Measurements from ENCODE around the gene CWC27. TPM values are rescaled to one million over a fixed set of nuclear protein-coding genes. Genes with fewer than 3 reads are reported as not detected.
A peak's percentile ranks its signal among the peaks of the same experiment; 100 is the strongest.

CWC27 gene
- total and polyA plus RNA-seq, 9 of the 15 experiments (the other 6 are each of a cell fraction or from before 2014, with no cell fraction given), result 19.7 to 49.3 (median 38.3) TPM

- H3K79me2 ChIP-seq (ENCODE audit: control insufficient read depth, insufficient read depth, low read length), result no peaks in the 10 kb centered on the region
- H3K4me1 ChIP-seq (replicated peaks in 1 of 2; ENCODE audit: control insufficient read depth in 2 of 2, insufficient read depth in 2 of 2, low read length in 2 of 2), result no peaks in the 10 kb centered on the region
- no peak overlapping the region for H2AFZ ChIP-seq (ENCODE audit: low read depth, low read length)
- no peak overlapping the region for H3K9ac ChIP-seq (ENCODE audit: insufficient read depth in 1 of 2, low read depth in 2 of 2, low read length in 2 of 2)
- CTCF ChIA-PET (ENCODE audit: low intra/inter-chr PET ratio), result interaction anchor here (1.6 to 2.7 kb wide), 2 partner anchors 672 to 777 kb away, joined by 9 to 16 read pairs; no protein-coding TSS in a partner anchor
- no peaks in the 10 kb centered on the region for H3K9me1 ChIP-seq (ENCODE audit: control insufficient read depth, insufficient read depth, low read length)
- in situ Hi-C loops (cut with MboI), result no loop called here
- FAIRE-seq, result peak; percentile 81
- H4K20me1 ChIP-seq (replicated peaks; ENCODE audit: control insufficient read depth, insufficient read depth, low read length), result no peaks in the 10 kb centered on the region
- peaks cover 4% of the 10 kb centered on the region; the same call in 2 of the 3 replicates for H3K36me3 ChIP-seq (ENCODE audit: control insufficient read depth, insufficient read depth, low read length)
- H3K4me3 ChIP-seq, result no peak overlapping the region
- no peaks in the 10 kb centered on the region for H3K27me3 ChIP-seq (ENCODE audit: control insufficient read depth in 2 of 2, insufficient read depth in 2 of 2, low read length in 2 of 2)
- DNase-seq (ENCODE audit: extremely low read depth in 1 of 4, low spot score in 3 of 4), result peak; percentile 19 to 56 (median 36)
- H3K9me3 ChIP-seq (replicated peaks; ENCODE audit: control insufficient read depth, insufficient read depth, low read depth, low read length), result no peaks in the 10 kb centered on the region
- no peak overlapping the region for H3K4me2 ChIP-seq (ENCODE audit: insufficient read depth, low read length)
- POLR2A ChIA-PET, result interaction anchor here (0.6 to 1.6 kb wide), 3 partner anchors 65 to 1688 kb away, joined by 3 to 4 read pairs (median 3); no protein-coding TSS in a partner anchor
- WGBS (ENCODE audit: insufficient coverage, low coverage, missing lambda C conversion rate), result 81% methylated on average over 1 of the region's 1 CpG
- peak; percentile 77 for ATAC-seq
- H3K27ac ChIP-seq (ENCODE audit: extremely low read depth, low read depth, low read length), result no peak overlapping the region
- BruUV-seq (replicated peaks), result no TSS peak
- intact Hi-C loops (cut with micrococcal nuclease), result loop anchor here (1.0 to 10.0 kb wide), 4 partner anchors 134 to 672 kb away; no protein-coding TSS in a partner anchor
- TF ChIP-seq GTF2F1 (IDR thresholded peaks at IDR 0.05; ENCODE audit: low read depth, low read length) (no peak), DEAF1 (CRISPR knock-in tag; IDR thresholded peaks at IDR 0.05) (peak; percentile 67), SMC3 (conservative IDR thresholded peaks at IDR 0.05; ENCODE audit: insufficient read depth, low read depth, low read length) (0 out of 2 replicates have a peak, but pooled peaks have one; percentile 39), CEBPB (tag; IDR thresholded peaks at IDR 0.05) (peak; percentile 50; the same call in 1 of the 2 replicates), REST (IDR thresholded peaks at IDR 0.05; ENCODE audit: borderline replicate concordance) (peak; percentile 65; the same call in 1 of the 2 replicates), REST (CRISPR knock-in tag; IDR thresholded peaks at IDR 0.05; ENCODE audit: low read depth) (no peak), CTCF (IDR thresholded peaks at IDR 0.05 in 2 of 3, conservative IDR thresholded peaks at IDR 0.05 in 1 of 3; ENCODE audit: insufficient read depth in 2 of 3, low read depth in 1 of 3, low read length in 3 of 3) (peak; percentile 37 to 81 (median 48); a peak in 5 of 6 replicates), RUNX1 (IDR thresholded peaks at IDR 0.05; ENCODE audit: low read depth) (no peak), JUND (IDR thresholded peaks at IDR 0.05; ENCODE audit: borderline replicate concordance, low read depth, low read length) (peak; percentile 12; the same call in 1 of the 2 replicates), JUND (tag; IDR thresholded peaks at IDR 0.05; ENCODE audit: borderline replicate concordance, low read depth, low read length) (no peak)
These were observed 42.4 kb downstream of the CWC27 start for GRCh38 chr5:64811050-64811640.

All from K562 (cell line).